Measurements from ENCODE around the gene CHPF.

The CHPF gene

GRCh38 chr2:219530048-219530963 lies 13.3 kb downstream of the CHPF start:
- DNase-seq, result peak; percentile 80

- DNase-seq, result no peak
Measured at GRCh38 chr2:219527472-219527871, 16.1 kb downstream of the CHPF start.

- DNase-seq, result no peak
Measured at GRCh38 chr2:219527076-219527394, 16.6 kb downstream of the CHPF start.

GRCh38 chr2:219526320-219527075 lies 17.1 kb downstream of the CHPF start:
- no peak for DNase-seq

- no peak for DNase-seq
Measured at GRCh38 chr2:219525533-219526232, 17.9 kb downstream of the CHPF start.

GRCh38 chr2:219524817-219525216 lies 18.8 kb downstream of the CHPF start:
- DNase-seq, result no peak

GRCh38 chr2:219523031-219523671 lies 20.5 kb downstream of the CHPF start:
- DNase-seq, result no peak

GRCh38 chr2:219522111-219523030 lies 21.2 kb downstream of the CHPF start:
- no peak for DNase-seq

- DNase-seq, result no peak
Measured at GRCh38 chr2:219521066-219521880, 22.3 kb downstream of the CHPF start.

- DNase-seq, result no peak
Measured at GRCh38 chr2:219520079-219520478, 23.5 kb downstream of the CHPF start.

GRCh38 chr2:219519526-219519916 lies 24.1 kb downstream of the CHPF start:
- DNase-seq, result no peak

GRCh38 chr2:219517954-219518778 lies 25.4 kb downstream of the CHPF start:
- no peak for DNase-seq

- no peak for DNase-seq
Measured at GRCh38 chr2:219516888-219517287, 26.7 kb downstream of the CHPF start.

GRCh38 chr2:219515874-219516629 lies 27.6 kb downstream of the CHPF start:
- no peak for DNase-seq

GRCh38 chr2:219514836-219515235 lies 28.8 kb downstream of the CHPF start:
- DNase-seq, result no peak

GRCh38 chr2:219514196-219514761 lies 29.3 kb downstream of the CHPF start, which contains the start of gene ASIC4:
Gene ASIC4 (plus strand): TSS chr2:219514482. CDS start chr2:219514725, 243 bp downstream.
- no peak for DNase-seq

- DNase-seq, result no peak
Measured at GRCh38 chr2:219513787-219514186, 29.8 kb downstream of the CHPF start.

GRCh38 chr2:219512524-219513216 lies 30.9 kb downstream of the CHPF start:
- DNase-seq, result no peak
